ENCODE measurements around the gene KIF20B.
"Not testable (repeated sequence)": the region's sequence is repeated elsewhere in the genome, so short reads cannot be mapped to it uniquely, and the experiment has no call there.

- TF ChIP-seq SIN3A (IDR thresholded peaks at IDR 0.05; ENCODE audit: low read depth); JUND (IDR thresholded peaks at IDR 0.05); YY1 (IDR thresholded peaks at IDR 0.05; ENCODE audit: extremely low read depth, insufficient replicate concordance, low read depth, low read length); POLR2AphosphoS5 (IDR thresholded peaks at IDR 0.05; ENCODE audit: low read depth, low read length); EGR1 (IDR thresholded peaks at IDR 0.05; ENCODE audit: low read depth); CEBPB (IDR thresholded peaks at IDR 0.05; ENCODE audit: low read depth); ATF3 (IDR thresholded peaks at IDR 0.05); EZH2phosphoT487 (IDR thresholded peaks at IDR 0.05; ENCODE audit: borderline replicate concordance); TCF7L2 (IDR thresholded peaks at IDR 0.05; ENCODE audit: borderline replicate concordance, extremely low read depth, insufficient read depth, insufficient read length); POLR2A (IDR thresholded peaks at IDR 0.05; ENCODE audit: borderline replicate concordance, extremely low read depth, insufficient read depth, insufficient read length); SRF (IDR thresholded peaks at IDR 0.05; ENCODE audit: low read depth): not testable (repeated sequence)
- TF ChIP-seq, protein P1, sequence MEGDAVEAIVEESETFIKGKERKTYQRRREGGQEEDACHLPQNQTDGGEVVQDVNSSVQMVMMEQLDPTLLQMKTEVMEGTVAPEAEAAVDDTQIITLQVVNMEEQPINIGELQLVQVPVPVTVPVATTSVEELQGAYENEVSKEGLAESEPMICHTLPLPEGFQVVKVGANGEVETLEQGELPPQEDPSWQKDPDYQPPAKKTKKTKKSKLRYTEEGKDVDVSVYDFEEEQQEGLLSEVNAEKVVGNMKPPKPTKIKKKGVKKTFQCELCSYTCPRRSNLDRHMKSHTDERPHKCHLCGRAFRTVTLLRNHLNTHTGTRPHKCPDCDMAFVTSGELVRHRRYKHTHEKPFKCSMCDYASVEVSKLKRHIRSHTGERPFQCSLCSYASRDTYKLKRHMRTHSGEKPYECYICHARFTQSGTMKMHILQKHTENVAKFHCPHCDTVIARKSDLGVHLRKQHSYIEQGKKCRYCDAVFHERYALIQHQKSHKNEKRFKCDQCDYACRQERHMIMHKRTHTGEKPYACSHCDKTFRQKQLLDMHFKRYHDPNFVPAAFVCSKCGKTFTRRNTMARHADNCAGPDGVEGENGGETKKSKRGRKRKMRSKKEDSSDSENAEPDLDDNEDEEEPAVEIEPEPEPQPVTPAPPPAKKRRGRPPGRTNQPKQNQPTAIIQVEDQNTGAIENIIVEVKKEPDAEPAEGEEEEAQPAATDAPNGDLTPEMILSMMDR (IDR thresholded peaks at IDR 0.05 in 2 of 3, conservative IDR thresholded peaks at IDR 0.05 in 1 of 3; ENCODE audit: borderline replicate concordance in 1 of 3, insufficient read depth in 1 of 3, low read depth in 2 of 3, low read length in 2 of 3), result not testable (repeated sequence)
- TF ChIP-seq, protein P2, sequence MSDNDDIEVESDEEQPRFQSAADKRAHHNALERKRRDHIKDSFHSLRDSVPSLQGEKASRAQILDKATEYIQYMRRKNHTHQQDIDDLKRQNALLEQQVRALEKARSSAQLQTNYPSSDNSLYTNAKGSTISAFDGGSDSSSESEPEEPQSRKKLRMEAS (IDR thresholded peaks at IDR 0.05), result not testable (repeated sequence)
Measured at GRCh38 chr10:89763671-89764070, 62.3 kb downstream of the KIF20B start.
